ENCODE data around the gene WFIKKN2.

- TF ChIP-seq CTCF (tag by site-specific recombination; IDR thresholded peaks at IDR 0.05) (no peak), ATF2 (tag by site-specific recombination; IDR thresholded peaks at IDR 0.05; ENCODE audit: low read depth) (no peak)
Observed at GRCh38 chr17:50858486-50859225, 23.3 kb downstream of the WFIKKN2 start.

Data from HEK293 (cell line).